ENCODE results near the gene SCTR.

The SCTR gene

DNA sequence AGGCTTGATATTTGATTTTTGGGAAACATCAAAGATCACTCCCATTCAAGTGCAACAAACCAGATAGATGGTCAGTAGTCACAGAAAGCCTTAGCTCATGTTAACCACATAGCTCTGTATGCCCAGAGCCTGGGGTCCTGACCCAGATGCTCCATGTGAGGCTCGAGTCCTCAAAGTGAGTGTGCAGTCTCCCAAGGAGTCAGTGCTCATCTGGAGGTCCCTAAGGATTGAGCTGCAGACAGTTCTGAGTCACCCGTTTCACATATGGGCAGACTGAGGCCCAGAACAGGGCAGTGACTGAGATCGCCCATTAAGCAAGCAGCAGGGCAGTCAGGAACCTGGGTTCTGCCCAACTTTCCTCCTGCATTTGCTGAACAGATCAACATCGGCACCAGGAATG, 83.4 kb downstream of the SCTR start:
- DNase-seq = no peak

DNA sequence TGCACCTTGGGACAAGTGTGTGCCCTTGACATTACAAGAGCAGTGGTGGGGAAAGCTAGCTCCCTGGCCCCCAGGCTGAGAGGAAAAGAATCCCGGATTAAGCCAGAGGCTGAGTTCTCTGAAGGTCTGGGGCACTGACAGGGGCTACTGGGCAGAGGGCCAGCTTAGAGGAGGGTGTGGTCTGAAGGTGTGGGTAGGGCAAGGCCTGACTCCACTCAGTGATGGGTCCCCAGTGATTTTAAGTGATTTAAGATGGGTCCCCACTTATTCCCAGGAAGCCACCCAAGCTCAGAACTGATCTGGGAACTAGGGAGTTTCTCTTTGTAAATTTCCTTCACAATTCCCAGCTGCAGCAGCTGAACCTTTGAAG, 83.8 kb downstream of the SCTR start:
- DNase-seq = no peak

DNA sequence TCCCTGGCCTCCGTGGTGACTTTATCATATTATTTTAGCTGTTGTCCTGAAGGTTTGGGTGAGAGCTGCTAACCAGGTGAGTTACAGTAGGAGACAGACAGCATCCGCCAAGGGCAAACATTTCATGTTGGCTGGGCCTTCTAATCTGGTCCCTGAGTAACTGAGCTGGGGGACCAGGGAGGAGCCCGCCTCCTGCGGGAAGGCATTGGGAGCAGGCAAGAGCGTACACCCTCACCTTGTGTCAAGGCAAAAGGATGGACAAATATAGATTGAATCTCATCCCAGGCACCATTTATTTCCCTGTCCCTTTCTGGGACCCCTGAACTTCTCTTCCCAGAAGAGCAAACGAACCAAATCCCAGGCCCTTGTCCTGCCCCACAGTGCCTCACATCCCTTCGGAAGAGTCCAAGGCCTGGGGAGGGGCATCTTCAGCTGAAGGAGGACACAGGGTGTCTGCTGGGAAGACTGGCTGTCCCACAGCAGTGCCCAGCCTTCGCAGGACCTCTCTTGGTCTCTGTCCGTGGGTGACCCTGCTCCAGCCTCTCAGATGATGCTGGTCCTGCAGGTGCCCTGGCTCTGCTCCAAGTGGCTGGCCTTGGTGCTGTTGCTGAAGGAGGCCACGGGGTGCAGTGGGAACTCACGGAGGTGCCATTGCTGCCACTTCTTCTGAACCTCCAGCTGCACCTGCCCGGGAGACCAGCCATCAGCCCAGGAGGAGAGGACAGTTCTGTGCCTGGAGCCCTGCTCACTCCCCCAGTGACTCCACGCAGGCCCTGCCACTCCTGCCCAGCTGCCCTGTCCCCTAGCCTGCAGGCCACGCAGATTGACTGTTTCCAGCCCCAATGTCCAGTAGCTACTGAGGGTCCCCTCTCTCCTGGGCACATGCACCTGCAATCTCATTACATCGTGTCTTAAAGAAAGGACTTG, 84.4 kb downstream of the SCTR start:
- DNase-seq = no peak

DNA sequence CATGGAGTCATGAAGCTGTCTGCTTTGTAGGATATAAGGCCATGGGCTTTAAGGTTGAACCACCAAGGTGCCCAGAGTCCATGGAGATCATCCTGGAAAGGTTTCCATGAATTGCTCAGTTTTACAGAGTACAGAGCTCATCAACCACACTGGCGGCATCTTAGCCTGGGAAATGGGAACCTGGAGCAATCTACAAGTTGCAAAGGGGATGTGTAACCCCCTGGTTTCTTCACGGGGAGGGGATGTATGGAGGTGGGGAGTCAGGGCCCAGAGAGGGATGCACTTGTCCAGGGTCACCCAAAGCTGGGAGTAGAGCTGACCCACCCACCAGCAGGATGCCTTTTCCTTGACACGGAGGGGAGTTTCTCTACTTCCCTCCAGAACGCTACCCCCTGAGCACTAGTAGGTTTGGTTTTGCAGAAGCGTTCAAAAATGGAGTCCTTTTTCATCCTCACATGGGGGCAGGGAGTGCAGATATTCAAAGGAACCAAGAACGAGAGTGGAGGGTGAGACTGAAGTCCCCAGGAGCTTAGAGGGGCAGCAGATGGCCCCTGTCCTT, 85.5 kb downstream of the SCTR start:
- no peak for DNase-seq

DNA sequence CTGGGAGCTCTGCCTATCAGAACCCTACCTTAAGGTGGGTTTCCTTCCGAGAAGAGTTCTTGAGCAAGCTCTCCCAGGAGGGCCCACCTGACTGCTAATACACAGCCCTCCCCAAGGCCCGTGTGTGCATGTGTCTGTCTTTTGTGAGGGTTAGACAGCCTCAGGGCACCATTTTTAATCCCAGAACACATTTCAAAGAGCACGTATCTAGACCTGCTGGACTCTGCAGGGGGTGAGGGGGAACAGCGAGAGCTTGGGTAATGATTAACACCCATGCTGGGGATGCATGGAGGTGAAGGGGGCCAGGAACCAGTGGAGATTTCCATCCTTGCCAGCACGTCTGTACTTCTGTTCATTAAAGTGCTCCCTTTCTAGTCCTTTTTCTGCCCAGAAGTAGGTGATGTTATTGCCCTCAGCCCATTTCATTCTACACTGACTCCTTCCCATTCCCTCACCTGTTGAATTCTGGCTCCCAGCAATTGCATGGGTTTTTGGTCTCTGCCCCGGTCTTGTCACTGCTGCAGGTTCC, 86.1 kb downstream of the SCTR start:
- no peak for DNase-seq

DNA sequence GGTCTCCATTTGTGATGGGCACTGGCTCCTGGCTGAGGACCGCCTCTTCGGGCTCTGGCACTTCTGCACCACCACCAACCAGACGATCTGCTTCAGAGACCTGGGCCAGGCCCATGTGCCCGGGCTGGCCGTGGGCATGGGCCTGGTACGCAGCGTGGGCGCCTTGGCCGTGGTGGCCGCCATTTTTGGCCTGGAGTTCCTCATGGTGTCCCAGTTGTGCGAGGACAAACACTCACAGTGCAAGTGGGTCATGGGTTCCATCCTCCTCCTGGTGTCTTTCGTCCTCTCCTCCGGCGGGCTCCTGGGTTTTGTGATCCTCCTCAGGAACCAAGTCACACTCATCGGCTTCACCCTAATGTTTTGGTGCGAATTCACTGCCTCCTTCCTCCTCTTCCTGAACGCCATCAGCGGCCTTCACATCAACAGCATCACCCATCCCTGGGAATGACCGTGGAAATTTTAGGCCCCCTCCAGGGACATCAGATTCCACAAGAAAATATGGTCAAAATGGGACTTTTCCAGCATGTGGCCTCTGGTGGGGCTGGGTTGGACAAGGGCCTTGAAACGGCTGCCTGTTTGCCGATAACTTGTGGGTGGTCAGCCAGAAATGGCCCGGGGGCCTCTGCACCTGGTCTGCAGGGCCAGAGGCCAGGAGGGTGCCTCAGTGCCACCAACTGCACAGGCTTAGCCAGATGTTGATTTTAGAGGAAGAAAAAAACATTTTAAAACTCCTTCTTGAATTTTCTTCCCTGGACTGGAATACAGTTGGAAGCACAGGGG, 87.1 kb downstream of the SCTR start:
- no peak for DNase-seq

DNA sequence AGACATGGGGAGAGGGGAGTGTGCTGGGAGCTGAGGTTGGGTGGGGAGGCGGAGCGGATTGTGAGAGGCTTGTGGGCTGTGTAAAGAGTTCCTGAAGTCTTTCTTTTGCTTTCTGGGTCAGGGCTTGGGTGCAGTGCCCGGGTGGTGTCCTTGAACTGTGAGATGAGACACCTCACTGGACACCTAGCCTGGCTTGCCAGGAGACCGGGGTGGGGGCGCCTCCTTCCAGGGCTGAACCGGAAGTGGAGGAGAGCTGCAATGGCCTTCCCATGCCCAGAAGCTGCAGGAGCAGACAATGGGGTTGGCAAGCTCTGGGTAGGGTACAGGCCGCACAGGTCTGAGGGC, 88.4 kb downstream of the SCTR start:
- DNase-seq = no peak

DNA sequence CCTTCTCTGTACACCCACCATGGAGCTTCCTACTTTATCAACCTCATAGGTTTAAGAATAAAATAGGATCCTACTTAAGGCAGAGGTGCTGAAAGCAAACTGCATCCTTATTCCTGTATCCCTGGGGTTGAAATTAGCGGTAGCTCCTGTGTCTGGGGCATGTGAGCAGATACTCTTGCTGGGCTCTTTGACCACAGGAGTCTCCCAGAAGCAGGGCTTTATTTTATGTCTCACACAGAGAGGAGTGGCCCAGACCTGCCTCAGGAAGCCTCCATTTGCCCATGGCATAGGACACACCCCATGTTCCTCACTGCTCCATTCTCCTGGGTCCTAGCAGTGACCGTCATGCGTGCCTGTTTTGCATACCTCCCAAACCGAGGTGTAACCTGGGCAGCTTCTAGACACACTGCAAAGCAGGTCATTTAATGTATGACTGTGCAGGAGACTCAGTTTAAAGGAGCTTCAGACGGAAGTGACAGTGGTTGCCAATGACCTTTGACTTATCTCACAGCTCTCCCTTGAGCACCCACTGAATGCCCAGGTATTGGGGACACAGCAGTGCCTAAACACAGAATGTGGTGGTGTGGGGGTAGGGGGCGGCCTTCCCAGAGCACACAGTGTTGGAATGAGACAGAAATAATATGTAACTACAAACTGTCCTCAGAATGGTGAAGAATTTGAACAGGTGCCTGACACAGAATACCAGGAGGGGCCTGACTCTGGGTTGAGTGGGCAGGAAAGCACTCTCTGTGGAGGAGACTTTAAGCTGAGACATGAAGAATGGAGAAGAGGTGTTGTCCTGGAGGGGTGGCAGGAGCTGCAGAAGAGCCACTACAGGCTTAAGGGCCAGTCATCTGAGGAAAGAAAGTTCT, 89.0 kb downstream of the SCTR start:
- DNase-seq = no peak

DNA sequence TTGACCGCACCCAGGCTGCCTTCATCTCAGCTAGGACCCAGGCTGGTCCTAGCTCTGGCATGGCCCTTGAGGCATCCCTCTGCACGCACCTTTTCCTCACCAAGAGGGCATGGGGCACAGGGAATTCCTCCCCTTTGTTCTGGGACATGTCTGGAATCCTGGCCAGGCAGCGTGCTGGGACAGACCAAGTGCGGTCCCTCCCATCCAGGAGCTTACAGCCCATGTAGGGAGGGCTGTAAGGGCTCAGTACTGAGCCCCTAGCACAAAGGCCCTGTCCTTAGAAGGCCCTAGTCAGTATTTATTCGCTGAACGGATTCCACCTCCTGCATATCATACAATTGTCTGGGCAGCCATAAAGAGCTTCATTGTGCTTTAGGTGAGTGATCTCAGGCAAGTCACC, 89.6 kb downstream of the SCTR start:
- no peak for DNase-seq

DNA sequence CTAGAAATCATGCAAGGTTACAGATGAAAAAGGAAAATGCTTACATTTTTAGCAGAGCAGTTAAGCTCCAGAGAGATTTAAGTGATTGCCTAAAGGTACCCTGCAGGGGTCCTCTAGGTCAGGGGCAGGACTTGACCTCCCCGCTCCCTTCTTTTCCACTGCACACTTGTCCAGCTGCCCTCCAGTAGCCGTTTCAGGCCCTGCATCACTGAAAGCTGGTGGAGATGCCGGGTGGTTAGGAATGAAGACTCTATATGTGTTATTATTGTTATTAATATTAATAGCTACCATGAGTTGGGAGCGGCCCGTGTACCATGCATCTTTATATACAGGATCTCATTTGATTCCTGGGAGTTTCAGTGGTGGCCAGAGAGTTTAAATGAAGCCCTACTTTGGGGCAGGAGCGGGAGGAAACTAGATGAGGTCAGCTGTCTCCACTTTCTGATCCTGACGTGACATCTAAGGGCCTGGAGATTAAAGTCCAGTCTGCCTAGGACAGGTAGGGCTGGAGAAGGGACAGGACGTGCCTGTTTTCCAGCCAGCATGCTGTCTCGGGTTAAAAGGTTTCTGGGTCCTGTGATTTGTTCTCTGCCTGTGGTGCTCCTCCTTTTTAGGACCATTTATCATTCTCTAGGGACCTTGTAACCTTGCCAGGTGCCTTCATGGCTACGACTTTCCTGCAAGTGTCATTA, 90.5 kb downstream of the SCTR start:
- no peak for DNase-seq

DNA sequence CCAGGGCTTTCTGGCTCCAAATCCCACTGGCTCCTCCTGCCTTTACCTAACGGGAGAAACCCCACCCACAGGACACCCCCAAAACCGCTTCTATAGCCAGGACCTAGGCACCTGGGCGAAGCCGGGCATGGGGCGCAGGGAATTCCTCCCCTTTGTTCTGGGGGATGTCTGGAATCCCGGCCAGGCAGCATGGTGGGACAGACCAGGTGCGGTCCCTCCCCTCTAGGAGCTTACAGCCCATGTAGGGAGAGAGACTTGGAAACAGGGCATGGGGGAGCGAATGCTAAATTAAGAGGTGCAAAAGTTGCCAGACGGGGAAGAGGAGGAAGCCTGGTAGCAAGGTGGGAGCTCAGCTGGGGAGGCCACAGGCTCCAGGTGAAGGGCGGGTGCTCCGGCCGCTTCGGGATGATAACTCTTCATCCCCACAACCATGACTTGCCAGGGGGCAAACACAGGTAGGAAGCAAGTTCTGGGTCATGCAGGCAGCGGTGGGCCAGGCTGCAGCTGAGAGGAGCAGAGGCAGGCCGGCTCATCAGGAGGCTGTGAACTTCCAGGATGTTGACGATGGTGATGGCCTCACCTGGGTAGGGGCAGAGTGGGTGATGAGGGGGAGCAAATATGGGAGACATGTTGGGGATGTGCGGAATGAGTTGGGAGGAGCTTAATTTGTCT, 91.3 kb downstream of the SCTR start:
- no peak for DNase-seq

DNA sequence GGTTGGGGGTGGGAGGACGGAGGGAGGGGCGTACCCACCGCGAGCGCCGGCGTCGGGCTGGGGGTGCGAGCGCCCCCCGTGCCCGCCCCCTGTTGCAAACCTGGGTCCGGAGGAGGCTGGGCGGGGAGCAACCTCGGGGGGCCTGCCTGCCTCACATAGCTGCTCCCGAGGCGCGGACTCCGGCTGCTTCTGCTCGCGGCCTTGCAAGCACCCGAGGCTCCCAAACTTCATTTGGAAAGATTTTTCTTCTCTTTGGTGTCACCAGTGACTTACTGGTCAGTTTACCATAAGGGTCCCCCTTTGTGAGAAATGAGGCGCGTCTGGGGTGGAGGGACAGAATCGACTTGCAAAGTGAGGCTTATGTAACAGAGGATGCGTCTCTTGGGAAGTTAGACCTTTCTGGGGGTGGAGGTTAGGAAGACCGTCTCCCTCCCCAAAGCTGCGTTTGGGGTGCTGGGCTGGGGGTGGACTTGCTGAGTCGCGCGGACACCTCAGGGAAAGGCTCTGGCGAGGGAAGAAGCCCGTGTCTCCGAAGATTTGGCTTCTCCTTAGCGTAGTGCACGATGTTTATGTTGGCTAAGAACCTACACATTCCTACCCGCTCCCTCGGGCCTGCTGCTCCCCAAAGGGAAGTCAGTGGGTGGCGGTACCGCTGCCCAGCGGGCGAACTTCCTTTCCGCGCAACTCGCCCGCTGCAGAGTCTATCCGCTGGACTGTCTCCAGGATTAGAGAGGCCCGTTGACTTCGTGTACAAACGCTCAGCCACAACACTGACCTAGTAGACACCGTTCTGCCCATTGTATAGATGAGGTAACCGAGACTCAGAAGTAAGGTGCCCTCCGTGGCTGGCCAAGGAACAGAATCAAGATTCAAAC, 92.1 kb downstream of the SCTR start:
- no peak for DNase-seq

DNA sequence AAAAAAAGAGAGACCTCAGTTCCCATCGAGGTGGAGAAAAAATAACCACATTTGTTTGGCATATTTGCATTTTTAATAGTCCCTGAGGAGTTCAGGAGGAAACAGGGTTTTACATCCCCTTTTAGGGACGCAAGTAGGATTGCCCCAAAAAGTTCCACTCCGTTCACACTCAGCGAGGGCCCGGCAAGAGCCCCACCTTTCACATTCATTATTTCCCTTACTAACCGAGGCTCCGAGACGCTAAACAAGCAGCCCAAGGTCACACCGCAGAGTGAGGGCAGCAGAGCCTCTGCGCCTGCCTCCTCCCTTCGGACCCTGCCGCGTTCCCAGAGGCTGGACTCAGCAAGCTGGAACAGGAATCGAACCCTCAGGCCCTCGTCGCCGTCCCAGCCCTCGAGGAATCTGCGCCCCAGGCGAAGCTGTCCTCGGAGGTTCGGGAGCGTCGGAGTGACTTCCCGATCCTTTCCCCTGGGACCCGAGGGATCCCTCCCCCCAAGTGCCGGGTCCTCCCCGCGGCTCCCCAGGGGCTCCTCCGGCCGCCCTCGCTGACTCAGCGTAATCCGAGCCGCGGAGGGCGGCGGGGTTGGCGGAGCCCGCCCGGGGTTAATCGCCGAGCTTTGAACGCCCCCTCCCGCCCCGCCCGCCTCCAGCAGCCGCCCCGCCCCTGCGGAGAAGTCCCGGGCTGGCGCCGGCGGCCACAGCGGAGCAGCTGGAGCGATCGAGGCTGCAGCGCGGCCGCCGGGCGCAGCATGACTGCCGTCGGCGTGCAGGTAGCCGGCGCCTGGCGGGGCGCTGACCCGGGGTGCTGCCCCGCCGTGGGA, 92.9 kb downstream of the SCTR start, which contains the start of gene TMEM37:
TMEM37 (plus strand) TSS at position 700 of the 821 bp plus-strand sequence; CDS start at position 750, 50 bp downstream.
- DNase-seq = peak; percentile 11

DNA sequence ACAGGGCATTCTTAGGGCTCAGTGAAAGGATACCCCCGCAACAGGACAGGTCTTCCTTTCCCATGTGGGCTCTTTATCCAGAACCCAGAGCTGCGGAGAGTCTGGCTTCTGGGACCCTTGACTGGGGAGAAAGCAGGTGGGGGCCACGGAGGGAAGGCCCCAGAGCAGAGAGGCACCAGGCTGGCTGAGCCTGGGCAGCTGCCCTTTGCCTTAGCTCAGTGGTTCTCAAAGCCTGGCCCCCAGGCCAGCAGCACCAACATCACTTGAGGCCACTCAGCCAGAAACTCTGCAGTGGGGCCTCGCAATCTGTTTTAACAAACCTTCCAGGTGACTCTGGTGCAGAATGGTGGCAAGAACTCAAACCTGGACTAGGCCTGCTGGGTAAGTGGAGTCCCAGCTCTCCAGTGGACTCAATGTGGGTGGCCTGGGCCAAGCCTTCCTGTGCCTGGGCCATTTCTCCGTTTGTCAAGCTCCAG, 94.2 kb downstream of the SCTR start:
- DNase-seq = no peak

DNA sequence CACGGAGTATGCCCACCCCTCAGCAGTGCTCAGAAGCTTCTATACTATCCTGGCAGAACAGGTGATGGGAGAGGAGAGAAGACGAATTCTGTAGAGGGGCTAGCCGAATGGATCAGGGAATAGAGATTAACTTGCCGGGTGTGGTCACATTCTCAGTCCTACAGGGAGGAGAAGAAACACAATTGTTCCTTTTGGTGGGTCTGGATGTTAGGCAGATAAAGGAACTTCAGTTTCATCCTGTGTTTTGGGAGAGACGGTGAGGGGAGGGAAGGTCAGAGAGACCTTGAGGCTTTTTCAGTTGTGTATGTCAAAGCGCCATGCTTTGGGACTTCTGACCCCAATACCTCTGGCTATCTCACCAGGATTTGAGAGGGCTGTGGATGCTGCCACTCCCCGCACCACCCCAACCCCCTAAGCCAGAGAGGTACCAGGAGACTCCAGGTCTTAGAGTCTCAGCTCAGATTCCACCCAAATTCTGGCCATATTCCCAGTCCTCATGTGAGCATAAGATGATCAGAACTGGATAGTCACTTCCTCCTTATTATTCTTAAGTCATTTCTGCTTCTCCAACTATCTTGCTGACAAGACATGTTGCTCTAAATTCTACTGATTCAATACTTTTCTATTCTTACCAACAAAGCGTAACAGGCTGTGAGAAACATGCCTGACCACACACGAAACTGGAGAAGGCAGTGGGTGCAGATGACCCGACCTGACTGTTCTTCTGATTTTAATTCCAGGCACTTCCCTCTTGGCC, 94.9 kb downstream of the SCTR start:
- DNase-seq = no peak

DNA sequence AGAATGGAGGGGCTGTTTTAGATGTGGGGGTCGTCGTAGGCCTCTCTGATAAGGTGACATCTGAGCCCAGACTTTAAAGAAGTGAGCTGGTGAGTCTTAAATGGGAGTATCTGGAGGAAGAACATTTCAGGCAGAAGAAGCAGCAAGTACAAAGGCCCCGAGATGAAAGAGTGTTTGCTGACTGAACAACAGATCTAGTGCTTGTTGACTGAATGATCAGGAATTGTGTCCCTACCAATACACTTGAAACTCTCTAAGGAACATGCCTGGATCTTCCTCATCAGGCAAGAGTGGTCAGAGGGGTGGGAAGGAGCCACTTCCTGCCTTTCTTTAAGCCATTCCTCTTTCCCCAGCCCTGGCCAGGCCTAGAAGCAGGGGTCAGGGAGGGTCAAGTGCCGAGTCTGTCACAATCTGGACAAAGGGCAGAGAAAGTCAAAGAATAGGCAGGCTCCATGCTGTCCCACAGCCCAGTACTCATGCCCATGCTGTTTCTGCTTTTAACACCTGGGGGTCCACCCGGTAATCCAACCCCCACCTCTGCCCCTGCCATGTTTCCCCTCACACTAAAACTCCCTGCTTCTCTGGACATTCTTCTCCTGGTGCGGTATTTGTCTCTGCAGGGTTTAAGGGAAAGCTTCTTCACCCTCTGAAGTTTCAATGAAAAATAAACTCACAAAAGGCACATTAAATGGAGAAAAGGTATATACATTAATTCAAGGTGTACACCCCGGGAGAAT, 95.6 kb downstream of the SCTR start:
- no peak for DNase-seq

DNA sequence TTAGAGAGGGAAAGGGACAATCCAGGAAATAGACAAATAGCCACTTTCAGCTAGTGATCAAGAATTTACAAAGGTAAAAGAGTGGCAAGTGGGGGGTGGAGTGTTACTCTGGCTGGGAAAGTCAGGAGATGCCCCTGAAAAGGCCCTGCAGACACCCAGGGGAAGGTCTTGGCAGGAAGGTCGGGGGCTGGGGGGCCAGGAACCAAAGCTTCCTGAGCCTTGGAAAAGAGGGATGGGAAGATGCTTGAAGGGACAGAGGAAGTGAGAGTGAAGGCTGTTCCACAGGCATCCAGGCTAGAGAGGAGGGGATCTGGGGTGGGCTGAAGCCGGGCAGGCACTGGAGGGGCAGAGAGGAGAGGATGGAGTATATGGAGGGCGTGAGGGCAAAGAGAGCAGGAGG, 96.5 kb downstream of the SCTR start:
- no peak for DNase-seq
